ENCODE measurements around the gene CELF1. TPM values are rescaled to one million over a fixed set of nuclear protein-coding genes. Genes with fewer than 3 reads are reported as not detected.

Gene CELF1
- total RNA-seq, 3 donors from 2014 or later (not counting 1 experiment from before 2014, with no cell fraction given), result 128 to 168 (median 162) TPM

DNA sequence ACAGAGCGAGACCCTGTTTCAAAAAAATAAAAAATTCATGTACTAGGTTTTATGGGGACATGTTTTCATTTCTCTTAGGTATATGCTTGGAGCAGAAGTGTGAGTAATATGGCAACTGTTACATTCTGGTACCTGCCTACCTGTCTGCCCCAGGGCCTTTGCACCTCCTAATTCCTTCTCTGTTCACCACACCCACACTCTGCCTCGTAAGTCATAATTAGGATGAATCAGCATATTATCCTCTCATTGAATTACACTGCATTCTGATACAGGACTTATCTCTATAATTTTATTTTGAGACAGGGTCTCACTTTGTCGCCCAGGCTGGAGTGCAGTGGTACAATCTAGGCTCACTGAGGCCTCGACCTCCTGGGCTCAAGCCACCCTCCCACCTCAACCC lies 100.9 kb downstream of the CELF1 start:
- H3K27me3 Mint-ChIP-seq (ENCODE audit: low read depth in 2 of 2), result no peaks in the 10 kb centered on the region
- peaks cover 5 to 9% of the 10 kb centered on the region in 2 donors for H3K4me1 Mint-ChIP-seq
- Histone ChIP-seq H3K4me1 (ENCODE audit: control insufficient read depth, insufficient read depth, low read length) (peaks cover 4% of the 10 kb centered on the region), H3K27me3 (ENCODE audit: control insufficient read depth, insufficient read depth, low read length) (no peaks in the 10 kb centered on the region), H3K27ac (ENCODE audit: low read length) (no peak overlapping the region), H3K9me3 (ENCODE audit: control insufficient read depth, insufficient read depth, low read length) (no peaks in the 10 kb centered on the region), H3K36me3 (ENCODE audit: control insufficient read depth, insufficient read depth, low read length) (no peaks in the 10 kb centered on the region), H3K4me3 (ENCODE audit: low read length) (no peak overlapping the region)
- TF ChIP-seq, protein P1, sequence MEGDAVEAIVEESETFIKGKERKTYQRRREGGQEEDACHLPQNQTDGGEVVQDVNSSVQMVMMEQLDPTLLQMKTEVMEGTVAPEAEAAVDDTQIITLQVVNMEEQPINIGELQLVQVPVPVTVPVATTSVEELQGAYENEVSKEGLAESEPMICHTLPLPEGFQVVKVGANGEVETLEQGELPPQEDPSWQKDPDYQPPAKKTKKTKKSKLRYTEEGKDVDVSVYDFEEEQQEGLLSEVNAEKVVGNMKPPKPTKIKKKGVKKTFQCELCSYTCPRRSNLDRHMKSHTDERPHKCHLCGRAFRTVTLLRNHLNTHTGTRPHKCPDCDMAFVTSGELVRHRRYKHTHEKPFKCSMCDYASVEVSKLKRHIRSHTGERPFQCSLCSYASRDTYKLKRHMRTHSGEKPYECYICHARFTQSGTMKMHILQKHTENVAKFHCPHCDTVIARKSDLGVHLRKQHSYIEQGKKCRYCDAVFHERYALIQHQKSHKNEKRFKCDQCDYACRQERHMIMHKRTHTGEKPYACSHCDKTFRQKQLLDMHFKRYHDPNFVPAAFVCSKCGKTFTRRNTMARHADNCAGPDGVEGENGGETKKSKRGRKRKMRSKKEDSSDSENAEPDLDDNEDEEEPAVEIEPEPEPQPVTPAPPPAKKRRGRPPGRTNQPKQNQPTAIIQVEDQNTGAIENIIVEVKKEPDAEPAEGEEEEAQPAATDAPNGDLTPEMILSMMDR (IDR thresholded peaks at IDR 0.05), result no peak
- intact Hi-C loops (cut with micrococcal nuclease), result no loop called here
- no peaks in the 10 kb centered on the region for H3K9me3 Mint-ChIP-seq
- H3K27ac Mint-ChIP-seq, result no peak overlapping the region
- H3K36me3 Mint-ChIP-seq, result no peaks in the 10 kb centered on the region
- 94% methylated on average over 4 of the region's 4 CpGs for WGBS (ENCODE audit: insufficient coverage)
- H3K4me3 Mint-ChIP-seq, result no peak overlapping the region
- no peak for ATAC-seq
- no peak for DNase-seq

DNA sequence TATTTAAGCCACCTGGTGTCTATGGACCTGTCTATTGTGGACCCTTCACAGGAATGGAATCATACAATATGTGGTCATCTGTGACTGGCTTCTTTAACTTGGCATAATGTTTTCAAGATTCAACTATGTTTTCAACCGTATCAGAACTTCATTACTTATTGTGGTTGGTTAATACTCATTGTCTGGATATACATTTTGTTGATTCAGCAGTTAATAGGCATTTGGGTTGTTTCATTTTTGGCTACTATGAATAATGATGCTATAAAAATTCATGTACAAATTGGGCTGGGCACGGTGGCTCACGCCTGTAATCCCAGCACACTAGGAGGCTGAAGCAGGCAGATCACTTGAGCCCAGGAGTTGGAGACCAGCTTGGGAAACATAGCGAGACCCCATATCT lies 101.5 kb downstream of the CELF1 start:
- DNase-seq (no peak), ATAC-seq (no peak)
- H3K4me3 Mint-ChIP-seq, result no peak overlapping the region
- H3K9me3 Mint-ChIP-seq, result no peaks in the 10 kb centered on the region
- Histone ChIP-seq H3K9me3 (ENCODE audit: control insufficient read depth, insufficient read depth, low read length) (no peaks in the 10 kb centered on the region), H3K4me3 (ENCODE audit: low read length) (no peak overlapping the region), H3K4me1 (ENCODE audit: control insufficient read depth, insufficient read depth, low read length) (peaks cover 4% of the 10 kb centered on the region), H3K27ac (ENCODE audit: low read length) (no peak overlapping the region), H3K36me3 (ENCODE audit: control insufficient read depth, insufficient read depth, low read length) (no peaks in the 10 kb centered on the region), H3K27me3 (ENCODE audit: control insufficient read depth, insufficient read depth, low read length) (no peaks in the 10 kb centered on the region)
- H3K27me3 Mint-ChIP-seq (ENCODE audit: low read depth in 2 of 2), result no peaks in the 10 kb centered on the region
- no peaks in the 10 kb centered on the region for H3K36me3 Mint-ChIP-seq
- 100% methylated on average over 2 of the region's 4 CpGs for WGBS (ENCODE audit: insufficient coverage)
- no peak overlapping the region for H3K27ac Mint-ChIP-seq
- peaks cover 5 to 10% of the 10 kb centered on the region in 2 donors for H3K4me1 Mint-ChIP-seq
- TF ChIP-seq, protein P1 (IDR thresholded peaks at IDR 0.05), result no peak
- intact Hi-C loops (cut with micrococcal nuclease), result no loop called here

DNA sequence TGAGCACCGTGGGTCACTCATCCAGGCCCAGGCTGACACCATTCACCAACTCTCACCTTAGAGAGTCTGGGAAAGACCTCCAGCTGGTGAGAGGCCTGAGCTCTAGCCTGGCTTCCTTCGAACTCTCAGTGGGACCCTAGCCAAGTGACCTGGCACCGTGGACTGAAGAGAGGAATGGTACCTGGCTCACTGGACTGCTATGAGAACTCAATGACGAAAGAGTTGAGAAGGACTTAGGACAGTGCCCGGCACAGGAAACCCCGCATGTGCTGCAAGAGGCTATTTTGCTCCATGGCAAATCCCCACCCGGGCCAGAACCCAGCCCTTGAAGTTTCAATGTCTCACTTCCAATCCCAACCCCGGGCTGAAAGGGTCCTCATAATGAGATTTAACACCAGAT lies 103.4 kb downstream of the CELF1 start:
- H3K36me3 Mint-ChIP-seq, result no peaks in the 10 kb centered on the region
- H3K27me3 Mint-ChIP-seq (ENCODE audit: low read depth in 2 of 2), result no peaks in the 10 kb centered on the region
- no peak overlapping the region for H3K4me3 ChIP-seq (ENCODE audit: low read length)
- H3K4me1 Mint-ChIP-seq, result peaks cover 5 to 10% of the 10 kb centered on the region in 2 donors
- H3K4me1 ChIP-seq (ENCODE audit: control insufficient read depth, insufficient read depth, low read length), result peaks cover 4% of the 10 kb centered on the region
- 86% methylated on average over 8 of the region's 8 CpGs for WGBS (ENCODE audit: insufficient coverage)
- no peaks in the 10 kb centered on the region for H3K27me3 ChIP-seq (ENCODE audit: control insufficient read depth, insufficient read depth, low read length)
- no peak overlapping the region for H3K27ac Mint-ChIP-seq
- ATAC-seq (no peak), DNase-seq (no peak)
- no peaks in the 10 kb centered on the region for H3K36me3 ChIP-seq (ENCODE audit: control insufficient read depth, insufficient read depth, low read length)
- H3K9me3 Mint-ChIP-seq, result no peaks in the 10 kb centered on the region
- H3K27ac ChIP-seq (ENCODE audit: low read length), result no peak overlapping the region
- H3K4me3 Mint-ChIP-seq, result no peak overlapping the region
- intact Hi-C loops (cut with micrococcal nuclease), result no loop called here
- TF ChIP-seq, protein P1 (IDR thresholded peaks at IDR 0.05), result no peak
- H3K9me3 ChIP-seq (ENCODE audit: control insufficient read depth, insufficient read depth, low read length), result no peaks in the 10 kb centered on the region
